HG02885 (cell line): ENCODE data around the gene PYGL.
A peak's percentile ranks its signal among the peaks of the same experiment; 100 is the strongest.
"Not testable (repeated sequence)": the region's sequence is repeated elsewhere in the genome, so short reads cannot be mapped to it uniquely, and the experiment has no call there.

Experiments
- ATAC-seq: cut with Tn5 transposase; IDR thresholded peaks from one replicate; pipeline ENCODE4 v1.9.1; 2021; ENCODE audit warnings: mild to moderate bottlenecking; ENCODE audit not compliant: unreplicated experiment, poor library complexity

PYGL gene

GRCh38 chr14:50955373-50956043 is 11.2 kb upstream of the PYGL start:
- no peak for ATAC-seq

GRCh38 chr14:50954811-50955372 is 10.6 kb upstream of the PYGL start:
- ATAC-seq: peak; percentile 52

- ATAC-seq: no peak
Observed at GRCh38 chr14:50953502-50953901, 9.2 kb upstream of the PYGL start.

GRCh38 chr14:50951032-50951431 is 6.7 kb upstream of the PYGL start:
- no peak for ATAC-seq

GRCh38 chr14:50948205-50948604 is 3.9 kb upstream of the PYGL start:
- ATAC-seq: no peak

GRCh38 chr14:50947446-50947845 is 3.2 kb upstream of the PYGL start:
- no peak for ATAC-seq

GRCh38 chr14:50946234-50946935 is 2.1 kb upstream of the PYGL start:
- ATAC-seq: no peak

- peak; percentile 28 for ATAC-seq
Observed at GRCh38 chr14:50944647-50945413, 547 bp upstream of the PYGL start.

- no peak for ATAC-seq
Observed at GRCh38 chr14:50943261-50943942, 881 bp downstream of the PYGL start.

GRCh38 chr14:50941638-50942037 is 2.6 kb downstream of the PYGL start:
- ATAC-seq: not testable (repeated sequence)

GRCh38 chr14:50941151-50941550 is 3.1 kb downstream of the PYGL start:
- ATAC-seq: no peak

- no peak for ATAC-seq
Observed at GRCh38 chr14:50937800-50938199, 6.5 kb downstream of the PYGL start.

- no peak for ATAC-seq
Observed at GRCh38 chr14:50937325-50937724, 7.0 kb downstream of the PYGL start.

- no peak for ATAC-seq
Observed at GRCh38 chr14:50936882-50937281, 7.4 kb downstream of the PYGL start.

GRCh38 chr14:50936016-50936340 is 8.3 kb downstream of the PYGL start:
- ATAC-seq: no peak

- no peak for ATAC-seq
Observed at GRCh38 chr14:50935126-50936015, 8.9 kb downstream of the PYGL start.

- no peak for ATAC-seq
Observed at GRCh38 chr14:50932592-50933495, 11.4 kb downstream of the PYGL start.

GRCh38 chr14:50932156-50932555 is 12.1 kb downstream of the PYGL start:
- no peak for ATAC-seq

GRCh38 chr14:50931559-50931958 is 12.7 kb downstream of the PYGL start:
- no peak for ATAC-seq
